CD4-positive, alpha-beta T cell treated with Interleukin-10 for 1 hour (primary cell): Measurements from ENCODE around the gene GNG13.
"Not testable (repeated sequence)": the region's sequence is repeated elsewhere in the genome, so short reads cannot be mapped to it uniquely, and the experiment has no call there.

Experiments used
- DNase-seq: peaks from one replicate; pipeline ENCODE4 v3.0.0-alpha.2; 2020

Gene GNG13

DNA sequence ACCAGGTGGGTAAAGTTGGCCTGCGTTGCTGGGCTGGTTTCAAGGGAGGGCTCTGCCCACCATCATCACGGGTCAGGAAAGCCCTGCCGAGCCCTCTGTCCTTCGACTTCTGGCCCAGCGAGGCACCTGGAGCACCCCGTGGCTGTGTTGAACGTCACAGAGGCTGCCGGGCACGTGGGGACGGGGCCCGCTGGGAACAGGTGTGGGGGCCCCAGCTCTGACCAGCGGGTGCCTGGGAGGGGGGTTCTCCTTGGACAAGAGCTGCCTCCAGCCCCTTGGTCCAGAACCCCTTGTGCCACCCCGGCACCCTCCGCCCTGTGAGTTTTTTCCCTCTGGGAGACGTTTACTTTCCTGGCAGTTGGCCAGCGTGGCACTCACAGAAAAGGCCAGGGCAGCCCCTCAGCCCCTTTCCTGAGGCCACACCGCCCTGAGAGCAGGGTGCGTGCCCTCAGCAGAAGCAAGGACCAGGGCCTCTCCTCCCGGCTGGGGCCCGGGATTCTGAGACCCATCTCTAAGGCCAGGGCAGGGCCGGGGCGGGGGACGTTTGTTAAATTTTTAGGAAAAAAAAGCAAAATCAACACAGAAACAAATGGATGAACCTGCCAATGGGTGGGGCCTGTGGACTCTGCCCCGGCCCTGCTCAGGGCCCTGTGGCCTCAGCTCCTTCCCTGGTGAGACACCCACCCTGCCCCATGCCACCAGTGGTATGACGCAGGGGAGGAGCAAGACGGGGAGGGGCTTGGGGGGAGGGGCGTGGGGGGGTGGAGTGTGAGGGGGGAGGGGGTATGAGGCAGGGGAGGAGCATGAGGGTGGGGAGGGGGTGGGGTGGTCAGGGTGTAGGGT, 31.3 kb upstream of the GNG13 start:
- no peak for DNase-seq

DNA sequence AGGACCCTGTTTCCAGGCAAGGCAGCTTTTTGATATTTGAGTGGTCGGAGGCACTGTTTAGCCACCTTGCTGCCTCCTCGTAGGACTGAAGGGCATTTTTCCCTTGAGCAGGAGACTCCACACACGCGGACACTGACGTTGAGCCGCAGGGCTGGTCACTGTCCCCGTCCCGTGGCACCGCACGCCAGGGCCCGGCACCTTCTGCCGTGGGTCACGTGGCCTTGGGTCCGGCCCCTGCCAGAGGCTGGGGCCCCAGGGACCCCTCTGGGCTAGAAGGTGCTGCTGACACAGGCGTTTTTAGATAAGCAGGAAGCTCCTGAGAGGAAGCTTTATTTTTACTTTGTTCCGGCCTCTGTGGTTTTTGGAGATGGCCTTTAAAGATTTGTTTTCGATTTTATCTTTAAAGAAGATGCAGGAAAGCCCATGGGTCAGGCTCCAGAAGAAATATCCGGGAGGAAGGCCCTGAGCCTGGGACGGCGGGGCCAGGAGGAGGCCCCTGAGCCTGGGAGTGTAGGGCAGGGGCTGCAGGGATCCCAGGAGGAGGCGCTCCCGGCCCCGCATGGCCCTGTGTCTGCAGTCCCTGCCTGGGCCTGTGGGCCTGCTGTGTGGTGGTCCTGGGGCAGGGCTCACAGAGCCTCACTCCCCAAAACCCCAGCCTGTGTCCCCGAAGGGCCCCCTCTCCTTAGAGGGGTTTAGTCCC, 30.5 kb upstream of the GNG13 start:
- no peak for DNase-seq

DNA sequence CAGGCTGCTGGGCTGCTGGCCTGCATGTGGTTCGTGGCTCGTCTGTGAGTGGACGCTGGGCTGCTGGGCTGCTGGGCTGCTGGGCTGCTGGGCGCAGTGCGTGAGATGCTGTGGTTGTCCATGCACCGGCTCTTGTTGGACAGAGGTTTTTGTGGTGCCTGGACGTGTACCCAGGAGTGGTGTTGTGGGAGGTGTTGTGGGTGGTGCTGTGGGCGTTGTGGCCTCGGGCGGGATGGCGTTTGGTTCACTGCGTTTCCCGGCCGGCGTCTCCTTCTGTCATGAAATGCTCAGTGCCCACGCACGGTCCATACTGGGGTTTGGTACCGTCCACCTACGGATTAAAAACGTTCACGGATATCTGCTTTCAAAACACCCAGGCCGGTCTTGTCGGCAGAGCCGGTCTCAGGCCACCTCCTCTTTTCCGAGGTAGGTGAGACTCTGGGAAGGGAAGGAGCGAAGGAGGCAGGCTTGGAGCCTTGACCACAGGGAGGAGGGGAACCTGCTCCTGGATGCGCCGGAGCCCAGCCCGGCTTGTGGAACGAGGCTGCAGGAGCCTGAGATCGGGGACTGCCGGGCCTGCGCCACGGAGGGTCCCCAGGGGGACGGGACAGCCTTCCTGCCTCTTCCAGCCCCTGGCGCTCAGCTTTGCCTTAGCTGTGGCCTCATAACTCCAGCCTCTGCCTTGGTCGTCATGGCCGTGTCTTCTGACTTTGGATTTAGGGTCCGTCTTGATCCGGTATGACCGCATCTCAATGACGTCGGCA, 29.8 kb upstream of the GNG13 start:
- no peak for DNase-seq

DNA sequence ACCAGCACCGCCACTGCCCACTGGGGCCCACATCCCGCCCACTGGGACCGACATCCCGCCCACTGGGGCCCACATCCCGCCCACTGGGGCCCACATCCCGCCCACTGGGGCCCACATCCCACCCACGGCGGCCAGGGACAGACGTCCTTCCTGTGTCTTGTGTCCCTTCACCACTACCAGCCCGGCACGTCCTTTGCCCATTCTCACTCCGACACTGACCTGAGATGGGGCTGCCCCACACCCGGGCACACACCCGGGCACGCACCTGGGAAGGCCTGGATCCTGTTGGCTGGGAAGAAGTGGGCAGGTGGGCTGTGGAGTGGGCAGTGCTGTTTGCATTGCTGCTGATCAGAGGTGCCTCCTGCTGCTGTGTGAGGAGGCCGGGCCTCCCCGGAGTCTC, 28.4 kb upstream of the GNG13 start:
- DNase-seq, result no peak

DNA sequence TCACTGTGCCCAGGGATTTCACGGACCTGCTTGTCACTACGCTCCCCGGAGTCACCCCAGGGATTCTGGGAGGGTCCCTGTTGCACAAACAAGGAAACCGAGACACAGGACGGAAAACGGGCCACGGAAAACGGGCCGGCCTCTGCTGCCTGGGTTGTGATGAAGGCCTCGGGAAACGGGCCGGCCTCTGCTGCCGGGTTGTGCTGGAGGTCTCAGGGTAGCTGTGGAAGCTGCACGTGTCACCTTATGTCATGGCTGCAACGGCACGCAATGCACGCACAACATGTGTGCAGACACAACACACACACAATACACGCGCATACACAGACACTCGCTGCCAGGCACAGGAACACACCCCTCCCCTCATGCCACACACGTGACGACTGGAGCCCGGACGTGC, 27.0 kb upstream of the GNG13 start:
- no peak for DNase-seq

DNA sequence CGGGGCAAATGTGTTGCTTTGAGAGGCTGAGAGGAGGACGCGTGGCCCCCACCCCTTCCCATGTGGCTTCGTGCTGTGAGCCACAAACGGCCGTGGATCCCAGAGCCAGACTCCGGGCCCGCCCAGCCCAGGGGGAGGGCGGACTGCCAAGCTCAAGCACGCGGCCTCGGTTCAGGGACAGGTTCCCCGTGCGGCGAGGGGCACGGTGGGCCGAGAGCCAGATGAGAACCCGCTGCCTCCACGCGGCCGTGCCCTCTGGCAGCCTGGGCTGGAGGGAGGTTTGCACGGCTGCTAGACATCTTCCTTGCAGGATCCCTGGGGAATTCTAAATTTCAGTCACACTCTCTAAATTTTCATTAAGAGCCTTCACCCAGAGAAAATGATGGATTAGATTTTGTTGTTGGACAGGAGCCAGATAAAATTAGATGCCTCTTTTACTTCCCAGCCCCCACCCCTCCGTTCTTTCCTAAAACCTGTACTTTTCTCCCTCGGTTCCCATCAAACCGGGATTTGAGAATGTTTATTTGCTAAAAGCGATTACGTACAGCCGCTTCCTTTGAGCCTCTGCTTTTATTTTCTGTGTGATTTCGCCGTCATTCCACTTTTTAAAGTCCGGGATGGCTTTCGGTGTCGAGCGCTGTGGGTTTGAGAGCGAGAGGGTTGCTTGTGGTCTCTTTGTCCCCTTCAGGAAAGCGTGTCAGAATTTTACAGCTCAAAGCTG, 25.0 kb upstream of the GNG13 start:
- DNase-seq, result no peak

DNA sequence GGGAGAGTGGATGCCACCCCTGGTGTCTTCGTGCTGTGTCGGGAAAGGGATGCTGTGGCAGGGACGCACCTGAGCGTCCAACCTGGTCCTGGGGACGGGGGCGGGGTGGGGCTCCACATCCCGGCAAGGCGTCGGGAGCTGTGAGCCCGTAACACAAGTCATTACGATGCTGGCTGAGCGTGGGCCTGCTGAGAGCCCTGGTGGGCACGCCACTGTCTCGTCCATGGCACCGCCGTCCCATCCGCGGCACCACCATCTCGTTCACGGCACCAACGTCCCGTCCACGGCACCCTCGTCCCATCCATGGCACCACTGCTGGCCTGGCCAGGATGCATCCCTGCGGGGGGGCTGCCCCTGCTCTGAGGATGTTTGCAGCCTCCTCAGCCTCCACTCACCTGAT, 24.1 kb upstream of the GNG13 start:
- no peak for DNase-seq

DNA sequence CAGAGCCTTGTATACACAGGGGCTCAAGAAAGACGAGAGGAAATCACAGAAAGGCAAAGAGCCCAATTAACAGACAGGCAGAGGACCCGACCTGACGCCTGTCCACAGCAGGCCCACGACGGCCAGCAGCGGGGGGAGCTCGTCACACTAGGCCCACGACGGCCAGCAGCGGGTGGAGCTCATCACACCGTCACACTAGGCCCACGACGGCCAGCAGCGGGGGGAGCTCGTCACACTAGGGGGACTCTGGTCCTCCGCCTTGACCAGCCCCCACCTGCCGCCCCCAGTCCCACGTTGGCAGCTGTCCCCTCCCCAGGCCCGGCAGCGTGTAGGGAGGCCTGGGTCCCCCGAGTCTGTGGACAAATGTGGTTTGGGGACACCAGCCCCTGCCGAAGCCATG, 23.7 kb upstream of the GNG13 start:
- no peak for DNase-seq

DNA sequence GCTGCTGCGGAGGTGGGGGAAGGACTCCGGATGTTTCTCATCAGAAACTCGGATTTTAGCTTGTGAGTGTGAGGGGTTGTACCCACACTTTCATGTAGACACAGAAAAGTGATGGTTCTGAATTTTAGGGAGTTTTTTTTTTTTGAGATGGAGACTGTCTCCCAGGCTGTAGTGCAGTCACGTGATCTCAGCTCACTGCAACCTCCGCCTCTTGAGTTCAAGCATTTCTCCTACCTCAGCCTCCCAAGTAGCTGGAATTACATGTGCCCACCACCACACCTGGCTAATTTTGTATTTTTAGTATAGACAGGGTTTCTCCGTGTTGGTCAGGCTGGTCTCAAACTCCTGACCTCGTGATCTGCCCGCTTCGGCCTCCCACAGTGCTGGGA, 22.4 kb upstream of the GNG13 start:
- DNase-seq, result no peak

DNA sequence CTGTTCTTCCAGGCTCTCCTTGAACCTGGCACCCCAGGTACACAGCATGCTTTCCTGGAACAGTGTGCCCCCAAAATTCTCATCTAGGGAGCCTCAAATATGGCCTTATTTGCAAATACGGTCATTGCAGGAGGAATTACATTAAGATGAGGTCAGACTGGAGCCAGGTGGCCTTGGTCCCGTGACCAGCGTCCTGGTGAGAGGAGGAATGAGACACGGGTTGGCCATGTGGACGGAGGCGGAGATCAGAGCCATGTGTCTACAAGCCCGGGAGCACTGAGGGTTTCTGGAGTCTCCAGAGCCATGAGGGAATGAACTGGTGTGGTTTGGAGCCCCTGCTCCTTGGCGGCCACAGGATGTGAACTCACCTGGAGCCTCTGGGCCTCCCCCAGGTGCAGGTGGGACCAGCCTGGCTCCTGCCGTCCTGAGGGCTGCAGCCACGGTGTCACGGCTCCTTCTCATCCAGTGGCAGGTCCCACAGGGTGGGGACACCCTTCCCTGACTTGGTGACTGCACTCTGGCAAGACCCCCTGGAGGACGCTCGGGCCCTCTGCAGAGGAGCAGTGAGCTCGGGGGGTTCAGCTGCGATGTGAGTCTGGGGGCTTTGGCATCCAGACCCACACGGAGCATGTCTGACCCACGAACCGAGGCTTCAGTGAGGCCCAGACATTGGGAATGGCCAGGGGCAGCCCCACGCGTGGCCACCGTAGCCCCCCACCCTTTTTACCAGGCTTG, 21.8 kb upstream of the GNG13 start:
- no peak for DNase-seq

DNA sequence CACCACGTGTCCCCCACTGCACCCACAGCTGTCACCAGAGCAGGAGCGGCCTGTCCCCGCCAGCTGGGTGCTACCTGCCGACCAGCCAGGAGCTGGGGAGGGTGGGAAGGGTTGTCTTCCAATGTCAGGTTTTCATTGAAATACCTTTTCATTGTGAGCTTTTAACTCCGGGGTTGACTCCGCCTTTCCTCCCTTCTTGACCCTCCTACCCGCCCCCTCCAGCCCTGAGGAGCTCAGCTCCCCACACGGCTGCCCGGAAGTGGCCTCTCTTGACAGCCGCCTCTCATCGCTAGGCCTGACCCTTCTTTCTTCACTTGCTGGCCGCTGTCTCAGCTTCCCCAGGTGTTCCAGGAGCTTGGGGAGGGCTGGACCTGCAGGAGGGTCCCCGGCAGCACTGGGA, 21.2 kb upstream of the GNG13 start:
- no peak for DNase-seq

DNA sequence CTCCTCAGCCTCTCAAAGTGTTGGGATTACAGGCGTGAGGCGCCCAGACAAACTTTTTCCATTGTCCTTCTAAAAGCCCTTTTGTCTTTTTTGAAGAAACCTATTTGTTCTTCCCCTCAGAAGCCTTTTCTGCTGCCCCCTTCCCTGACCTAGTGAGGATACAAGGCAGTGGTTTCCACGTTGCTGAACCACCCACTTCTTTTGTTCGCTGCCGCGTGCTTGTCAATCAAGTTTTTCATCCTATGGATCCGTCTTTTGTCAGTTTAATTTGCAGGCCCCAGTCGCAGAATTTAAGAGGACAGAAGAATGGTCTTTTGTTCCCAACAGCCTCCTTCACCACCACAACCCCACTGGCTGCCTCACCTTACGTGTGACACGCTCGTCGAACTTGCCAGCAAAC, 20.2 kb upstream of the GNG13 start:
- DNase-seq, result no peak

DNA sequence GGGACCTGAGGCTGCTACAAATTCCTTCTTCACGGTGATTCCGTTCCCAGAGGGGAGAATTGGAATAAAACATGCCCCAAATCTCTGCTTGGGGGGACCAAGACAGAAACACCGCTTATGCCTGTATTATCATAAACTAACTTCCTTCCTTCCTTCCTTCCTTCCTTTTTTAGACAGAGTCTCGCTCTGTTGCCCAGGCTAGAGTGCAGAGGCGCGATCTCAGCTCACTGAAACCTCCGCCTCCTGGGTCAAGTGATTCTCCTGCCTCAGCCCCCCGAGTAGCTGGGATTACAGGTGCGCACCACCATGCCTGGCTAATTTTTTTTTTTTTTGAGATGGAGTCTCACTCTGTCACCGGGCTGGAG, 19.5 kb upstream of the GNG13 start:
- DNase-seq, result not testable (repeated sequence)

DNA sequence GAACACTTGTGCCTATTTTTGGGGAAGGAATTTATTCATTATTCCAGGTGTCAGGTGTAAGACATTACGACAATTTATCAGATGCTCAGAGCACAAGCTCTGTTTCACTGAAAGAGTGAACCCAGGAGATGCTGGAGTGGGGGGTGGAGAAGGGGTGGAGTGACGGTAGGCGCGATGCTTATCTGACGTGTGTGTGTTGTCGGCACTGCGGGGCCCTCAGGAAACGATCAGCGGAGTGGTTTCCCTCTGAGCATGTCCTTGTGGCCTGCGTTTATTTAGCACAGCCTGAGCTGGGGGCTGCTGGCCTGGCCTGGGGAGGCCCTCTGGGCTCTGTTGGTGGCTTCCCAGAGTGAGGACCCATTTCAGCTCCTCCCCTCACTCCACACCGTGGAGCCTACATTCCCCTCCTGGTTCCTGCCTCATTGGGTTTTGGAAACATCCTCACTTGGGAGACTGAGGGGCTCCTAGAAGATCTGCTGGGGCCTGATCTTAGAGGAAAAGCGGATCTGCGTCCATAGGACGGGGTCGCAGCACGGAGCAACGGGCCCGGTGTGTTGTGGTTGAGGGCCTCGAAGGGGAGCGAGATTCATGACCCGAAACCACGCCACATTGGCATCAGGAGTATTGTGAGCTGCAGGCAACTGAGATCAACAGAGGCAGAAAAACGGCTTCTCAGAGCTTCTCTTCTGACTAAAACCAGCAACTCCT, 19.0 kb upstream of the GNG13 start:
- DNase-seq, result peak; percentile 41

DNA sequence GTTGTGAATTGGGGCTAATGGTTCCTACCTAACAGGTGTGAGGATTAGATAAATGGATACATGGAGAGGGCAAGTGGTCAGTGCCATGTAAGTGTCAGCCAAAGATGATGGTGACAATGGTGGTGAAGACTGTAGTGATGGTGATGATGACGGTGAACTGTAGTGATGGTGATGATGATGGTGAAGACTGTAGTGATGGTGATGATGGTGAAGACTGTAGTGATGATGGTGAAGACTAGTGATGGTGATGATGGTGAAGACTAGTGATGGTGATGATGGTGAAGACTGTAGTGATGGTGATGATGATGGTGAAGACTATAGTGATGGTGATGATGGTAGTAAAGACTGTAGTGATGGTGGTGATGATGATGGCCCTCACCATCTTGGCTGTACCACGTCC, 18.1 kb upstream of the GNG13 start:
- no peak for DNase-seq

DNA sequence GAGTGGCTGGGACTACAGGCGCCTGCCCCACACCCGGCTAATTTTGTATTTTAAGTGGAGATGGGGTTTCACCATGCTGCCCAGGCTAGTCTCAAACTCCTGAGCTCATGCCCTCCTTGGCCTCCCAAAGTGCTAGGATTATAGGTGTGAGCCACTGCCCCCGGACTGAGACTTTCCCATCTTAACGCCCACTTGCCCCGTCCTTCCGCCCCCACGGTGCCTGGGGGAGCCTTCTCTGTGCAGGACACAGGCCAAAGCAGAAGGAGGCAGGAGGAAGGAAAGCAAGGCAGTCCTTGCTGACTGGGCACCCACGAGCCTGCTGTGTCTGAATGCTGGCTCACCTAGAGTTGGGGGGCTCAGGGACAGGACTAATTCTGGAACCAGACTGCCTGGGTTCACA, 17.6 kb upstream of the GNG13 start:
- no peak for DNase-seq

DNA sequence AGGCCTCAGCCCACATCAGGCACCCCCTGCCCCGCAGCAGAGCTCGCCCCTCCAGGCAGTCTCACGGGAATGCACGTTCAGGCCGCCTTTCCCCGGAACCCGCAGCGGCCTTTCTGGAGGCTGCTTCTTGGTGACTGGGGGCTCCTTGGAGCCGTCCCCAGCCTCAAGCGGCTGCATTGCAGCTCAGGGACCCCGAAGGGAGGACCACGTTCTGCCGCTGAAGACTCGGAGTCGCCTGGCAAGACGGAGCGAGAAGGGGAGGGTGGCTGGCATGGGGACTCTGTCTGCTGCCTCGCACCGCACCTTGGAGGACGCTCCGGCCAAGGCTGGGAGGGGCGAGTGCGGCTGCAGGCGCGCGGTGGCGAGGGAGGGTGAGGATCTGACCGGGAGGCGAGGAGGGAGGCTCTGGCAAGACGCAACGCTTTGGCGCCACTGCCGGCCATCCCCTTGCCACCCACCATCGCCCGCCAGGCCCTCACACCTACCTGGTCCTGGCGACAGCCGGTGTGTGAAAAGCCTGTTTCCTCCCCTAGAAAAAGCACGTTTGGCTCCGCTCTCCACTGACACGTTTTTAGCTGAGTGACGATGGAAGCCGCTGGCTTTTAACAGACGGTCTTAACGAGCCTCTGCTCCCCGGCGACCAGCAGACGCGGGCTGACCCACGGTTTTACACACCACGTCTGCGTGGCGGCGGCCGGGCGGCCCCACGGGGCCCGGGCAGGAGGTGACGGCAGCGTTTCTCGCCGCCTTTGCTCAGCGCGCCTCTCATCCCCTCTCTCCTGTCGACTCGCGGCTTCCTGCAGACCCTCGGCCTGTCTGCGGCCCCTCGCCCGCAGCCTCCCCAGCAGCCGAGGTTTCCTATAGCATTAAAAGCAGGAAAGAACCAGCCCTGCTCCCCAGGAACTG, 16.7 kb upstream of the GNG13 start:
- DNase-seq, result no peak

DNA sequence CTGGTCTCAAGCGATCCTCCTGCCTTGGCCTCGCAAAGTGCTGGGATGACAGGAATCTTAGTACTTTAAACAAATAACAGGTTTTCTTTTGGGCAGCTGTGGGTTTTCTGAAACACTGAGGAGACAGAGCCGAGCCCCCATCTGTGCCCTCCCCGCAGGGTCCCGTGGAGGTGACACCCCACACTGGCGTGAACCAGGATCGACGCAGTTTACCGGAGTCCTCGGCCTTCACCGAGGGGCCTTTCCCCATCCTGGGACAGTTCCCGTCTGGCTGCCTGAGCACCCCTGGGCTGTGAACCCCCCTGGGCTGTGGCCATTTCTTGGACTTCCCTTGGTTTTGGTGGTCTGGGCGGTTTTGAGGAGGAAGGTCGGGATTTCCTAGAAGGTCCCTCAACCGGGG, 15.3 kb upstream of the GNG13 start:
- DNase-seq, result no peak

DNA sequence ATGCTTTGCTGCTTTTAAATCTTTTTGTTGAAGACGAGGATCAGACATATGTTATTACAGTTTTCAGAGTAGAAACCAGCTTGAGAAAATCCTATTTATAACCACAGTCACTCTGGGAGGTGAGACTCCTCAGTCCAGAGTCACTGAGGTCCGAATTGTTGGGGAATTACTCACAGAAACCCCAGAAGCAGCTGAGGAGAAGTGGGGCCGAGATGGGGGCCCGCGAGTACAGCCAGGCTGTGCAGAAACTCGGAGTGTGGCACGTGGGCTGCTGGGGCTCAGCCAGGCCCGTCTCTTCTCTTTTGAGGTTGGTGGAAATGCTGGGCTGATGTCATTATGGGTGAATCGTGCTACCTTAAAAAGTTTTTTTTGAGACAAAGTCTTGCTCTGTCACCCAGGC, 14.4 kb upstream of the GNG13 start:
- no peak for DNase-seq

DNA sequence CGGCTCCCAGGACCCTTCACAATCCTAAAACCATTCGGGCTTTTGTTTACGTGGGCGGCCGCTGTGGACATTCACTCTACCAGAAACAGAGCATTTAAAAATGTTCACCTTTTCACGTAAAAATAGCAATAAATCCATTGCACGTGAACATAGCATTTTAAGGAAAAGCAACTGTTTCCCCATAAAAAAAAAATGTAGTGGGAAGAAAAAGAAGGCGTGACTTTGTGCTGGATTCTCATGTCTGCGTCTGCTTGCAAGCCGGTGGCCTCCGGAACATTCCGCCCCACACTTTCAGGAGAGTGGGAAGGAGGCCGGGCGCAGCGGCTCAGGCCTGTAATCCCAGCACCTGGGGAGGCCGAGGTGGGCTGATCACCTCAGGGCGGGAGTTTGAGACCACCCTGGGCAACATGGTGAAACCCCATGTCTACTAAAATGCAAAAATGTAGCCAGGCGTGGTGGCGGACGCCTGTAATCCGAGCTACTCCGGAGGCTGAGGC, 13.4 kb upstream of the GNG13 start:
- no peak for DNase-seq
